Neural cell (in vitro differentiated cells): ENCODE results near the gene NOL4L.

Experiments
- CTCF ChIP-seq: fragments of 450-650 bp; IDR thresholded peaks from 2 replicates; pipeline ENCODE4 v1.5.1; 2014; ENCODE audit warnings: antibody characterized with exemption, mild to moderate bottlenecking, moderate library complexity; ENCODE audit not compliant: poor library complexity, severe bottlenecking
- EP300 ChIP-seq: fragments of 450-650 bp; conservative IDR thresholded peaks from 2 replicates; pipeline ENCODE4 v1.6.1; 2014; ENCODE audit warnings: antibody characterized with exemption, mild to moderate bottlenecking, moderate library complexity; ENCODE audit not compliant: poor library complexity, severe bottlenecking
- MXI1 ChIP-seq: fragments of 450-650 bp; conservative IDR thresholded peaks from 2 replicates; pipeline ENCODE4 v1.6.1; 2014; ENCODE audit warnings: antibody characterized with exemption, mild to moderate bottlenecking; ENCODE audit not compliant: poor library complexity, severe bottlenecking
- POLR2AphosphoS5 ChIP-seq: IDR thresholded peaks from 2 replicates; pipeline ENCODE4 v1.6.1; 2012
- RAD21 ChIP-seq: fragments of 450-650 bp; conservative IDR thresholded peaks from 2 replicates; pipeline ENCODE4 v1.6.1; 2014; ENCODE audit warnings: antibody characterized with exemption, mild to moderate bottlenecking, moderate library complexity

GRCh38 chr20:32541323-32542258 lies 43.5 kb downstream of the NOL4L start:
- TF ChIP-seq CTCF (no peak), MXI1 (no peak), EP300 (no peak), POLR2AphosphoS5 (no peak), RAD21 (no peak)
